ENCODE results near the gene PNPLA7. TPM values are rescaled to one million over a fixed set of nuclear protein-coding genes. Genes with fewer than 3 reads are reported as not detected.

Gene PNPLA7
- polyA plus RNA-seq, 2 donors = 2.3 to 3.9 TPM

DNA sequence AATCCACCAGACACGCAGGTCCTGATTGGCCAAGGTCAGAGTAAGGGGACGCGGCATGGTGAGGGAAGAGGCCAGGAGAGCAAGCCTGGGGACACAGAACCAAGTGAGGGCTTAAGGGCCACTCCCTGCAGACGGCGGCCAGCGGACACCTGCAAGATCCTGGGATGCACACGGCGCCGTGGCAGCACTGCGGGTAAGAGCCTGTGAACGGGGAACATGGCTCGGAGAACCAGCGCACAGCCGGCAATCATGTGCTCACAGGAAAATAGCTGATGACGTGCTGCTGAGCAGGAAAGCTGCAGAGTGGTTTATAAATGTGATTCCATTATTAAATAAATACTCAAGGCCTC, 64.1 kb downstream of the PNPLA7 start:
- no peaks in the 10 kb centered on the region for H3K27me3 ChIP-seq (ENCODE audit: control insufficient read depth in 1 of 2, insufficient read depth in 2 of 2, low read length in 2 of 2)
- no peaks in the 10 kb centered on the region for H3K4me1 ChIP-seq (ENCODE audit: control insufficient read depth in 2 of 2, insufficient read depth in 2 of 2, low read length in 1 of 2)
- H3K27ac ChIP-seq (ENCODE audit: low read depth in 2 of 2, low read length in 1 of 2) = no peak overlapping the region
- no peaks in the 10 kb centered on the region for H3K36me3 ChIP-seq (ENCODE audit: control insufficient read depth in 2 of 2, insufficient read depth in 2 of 2, low read length in 1 of 2)
- H3K9me3 ChIP-seq (ENCODE audit: control insufficient read depth in 2 of 2, insufficient read depth in 1 of 2, low read depth in 1 of 2, low read length in 1 of 2) = no peaks in the 10 kb centered on the region
- H3K4me3 ChIP-seq (ENCODE audit: low read depth in 1 of 2, low read length in 2 of 2) = no peak overlapping the region
- 89 to 91% methylated on average over 15 of the region's 15 CpGs for WGBS, 2 donors

DNA sequence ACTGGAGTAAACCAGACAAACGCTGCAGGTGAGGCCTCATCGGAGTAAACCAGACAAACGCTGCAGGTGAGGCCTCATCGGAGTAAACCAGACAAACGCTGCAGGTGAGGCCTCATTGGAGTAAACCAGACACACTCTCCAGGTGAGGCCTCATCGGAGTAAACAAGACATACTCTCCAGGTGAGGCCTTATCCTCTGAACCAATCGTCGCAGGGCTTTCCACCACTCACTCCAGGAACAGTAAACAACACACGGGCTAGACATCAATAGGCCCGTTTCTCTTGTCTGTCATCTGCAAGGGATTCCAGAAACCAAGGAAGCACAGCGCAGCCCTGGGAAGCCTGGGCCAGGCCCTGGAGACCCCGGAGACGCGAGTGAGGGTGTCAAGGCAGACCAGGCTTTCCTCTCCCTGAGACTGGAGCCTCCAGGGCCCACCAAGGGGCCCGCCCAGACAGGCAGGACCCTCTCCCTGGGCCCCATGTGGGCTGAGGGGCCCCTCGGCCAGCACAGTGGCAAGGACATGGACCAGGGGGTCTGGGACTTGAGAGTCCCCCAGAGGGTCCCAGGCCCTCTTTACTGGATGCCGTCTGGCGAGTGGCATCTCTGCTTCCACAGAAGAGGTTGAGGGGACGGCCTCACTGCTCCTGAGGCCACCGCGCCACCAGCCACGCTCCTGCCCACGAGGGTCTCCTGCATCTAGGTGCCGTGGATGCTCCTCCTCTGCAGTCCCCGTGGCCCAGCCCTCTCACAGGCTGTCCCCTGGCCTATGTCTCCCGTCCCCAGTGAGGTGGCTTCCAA, 64.7 kb downstream of the PNPLA7 start:
- 88 to 90% methylated on average over 26 of the region's 26 CpGs for WGBS, 2 donors
- no peaks in the 10 kb centered on the region for H3K4me1 ChIP-seq (ENCODE audit: control insufficient read depth in 2 of 2, insufficient read depth in 2 of 2, low read length in 1 of 2)

DNA sequence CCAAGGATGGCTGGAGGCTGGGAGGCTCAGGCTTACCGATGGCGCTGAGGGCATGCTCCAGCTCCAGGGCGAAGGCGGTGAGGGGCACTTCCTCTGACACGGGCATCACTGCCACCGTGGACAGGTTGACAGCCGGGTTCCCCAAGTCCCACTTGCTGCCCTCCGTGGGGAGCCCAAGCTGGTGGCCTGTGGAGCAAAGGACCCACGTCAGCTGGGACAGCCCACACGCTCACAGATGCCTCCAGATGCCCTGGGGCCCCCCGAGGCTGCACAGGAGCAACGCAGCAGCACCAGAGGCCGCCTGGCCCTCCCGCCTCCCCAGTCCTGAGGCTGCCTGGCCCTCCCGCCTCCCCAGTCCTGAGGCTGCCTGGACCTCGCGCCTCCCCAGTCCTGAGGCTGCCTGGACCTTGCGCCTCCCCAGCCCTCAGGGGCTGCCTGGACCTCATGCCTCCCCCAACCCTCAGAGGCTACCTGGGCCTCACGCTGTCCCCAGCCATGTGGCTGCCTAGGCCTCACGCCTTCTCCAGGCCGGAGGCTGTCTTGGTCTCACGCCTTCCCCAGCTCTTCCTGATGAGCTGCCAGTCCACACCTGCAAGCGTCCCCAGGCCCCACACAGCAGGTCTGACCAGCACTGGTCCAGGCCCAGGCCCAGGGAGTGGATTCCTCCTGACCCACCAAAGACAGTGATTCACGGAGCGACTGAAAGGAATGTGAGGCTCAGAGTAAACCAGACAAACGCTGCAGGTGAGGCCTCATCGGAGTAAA, 65.5 kb downstream of the PNPLA7 start:
- Histone ChIP-seq H3K36me3 (ENCODE audit: control insufficient read depth in 2 of 2, insufficient read depth in 2 of 2, low read length in 1 of 2) (no peaks in the 10 kb centered on the region), H3K4me3 (ENCODE audit: low read depth in 1 of 2, low read length in 2 of 2) (no peak overlapping the region), H3K4me1 (ENCODE audit: control insufficient read depth in 2 of 2, insufficient read depth in 2 of 2, low read length in 1 of 2) (no peaks in the 10 kb centered on the region), H3K27ac (ENCODE audit: low read depth in 2 of 2, low read length in 1 of 2) (no peak overlapping the region), H3K27me3 (ENCODE audit: control insufficient read depth in 1 of 2, insufficient read depth in 2 of 2, low read length in 2 of 2) (no peaks in the 10 kb centered on the region), H3K9me3 (ENCODE audit: control insufficient read depth in 2 of 2, insufficient read depth in 1 of 2, low read depth in 1 of 2, low read length in 1 of 2) (no peaks in the 10 kb centered on the region)
- WGBS, 2 donors = 90 to 94% methylated on average over 27 of the region's 27 CpGs

More for the DNA sequence above, 64.7 kb downstream of the PNPLA7 start:
- H3K4me3 ChIP-seq (ENCODE audit: low read depth in 1 of 2, low read length in 2 of 2) = no peak overlapping the region
- H3K27ac ChIP-seq (ENCODE audit: low read depth in 2 of 2, low read length in 1 of 2) = no peak overlapping the region
- no peaks in the 10 kb centered on the region for H3K36me3 ChIP-seq (ENCODE audit: control insufficient read depth in 2 of 2, insufficient read depth in 2 of 2, low read length in 1 of 2)
- no peaks in the 10 kb centered on the region for H3K9me3 ChIP-seq (ENCODE audit: control insufficient read depth in 2 of 2, insufficient read depth in 1 of 2, low read depth in 1 of 2, low read length in 1 of 2)
- no peaks in the 10 kb centered on the region for H3K27me3 ChIP-seq (ENCODE audit: control insufficient read depth in 1 of 2, insufficient read depth in 2 of 2, low read length in 2 of 2)

DNA sequence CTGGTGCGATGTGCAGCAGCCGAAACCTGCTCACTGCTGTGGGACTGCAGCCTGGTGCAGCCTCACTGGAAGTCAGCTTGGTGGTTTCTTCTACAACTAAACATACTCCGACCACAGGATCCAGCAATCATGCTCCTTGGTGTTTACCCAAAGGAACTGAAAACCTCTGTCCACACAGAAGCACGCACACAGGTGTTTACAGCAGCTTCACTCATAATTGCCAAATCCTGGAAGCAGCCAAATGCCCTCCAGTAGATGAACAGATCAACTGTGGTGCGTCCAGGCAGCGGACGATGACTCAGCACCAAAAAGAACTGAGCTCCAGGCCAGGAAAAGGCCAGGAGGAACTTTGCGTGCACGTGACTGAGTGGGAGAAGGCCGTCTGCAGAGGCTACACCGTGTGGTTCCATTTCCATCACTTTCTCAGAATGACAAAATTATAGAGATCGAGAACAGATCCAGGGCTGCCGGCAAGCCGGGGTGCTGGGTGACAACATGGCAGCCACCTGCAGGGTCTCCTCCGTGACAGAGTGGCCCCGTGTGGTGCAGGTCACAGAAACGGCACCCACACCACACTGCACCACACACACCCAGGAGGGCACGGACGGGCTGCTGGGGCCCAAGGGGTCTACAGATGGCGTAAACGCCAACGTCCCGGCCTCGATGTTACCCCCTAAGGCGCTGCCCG, 68.0 kb downstream of the PNPLA7 start:
- Histone ChIP-seq H3K27ac (ENCODE audit: low read depth in 2 of 2, low read length in 1 of 2) (peak overlapping the region in 1 of 2 donors; percentile 25), H3K4me1 (ENCODE audit: control insufficient read depth in 2 of 2, insufficient read depth in 2 of 2, low read length in 1 of 2) (no peaks in the 10 kb centered on the region), H3K9me3 (ENCODE audit: control insufficient read depth in 2 of 2, insufficient read depth in 1 of 2, low read depth in 1 of 2, low read length in 1 of 2) (no peaks in the 10 kb centered on the region), H3K36me3 (ENCODE audit: control insufficient read depth in 2 of 2, insufficient read depth in 2 of 2, low read length in 1 of 2) (no peaks in the 10 kb centered on the region), H3K27me3 (ENCODE audit: control insufficient read depth in 1 of 2, insufficient read depth in 2 of 2, low read length in 2 of 2) (no peaks in the 10 kb centered on the region), H3K4me3 (ENCODE audit: low read depth in 1 of 2, low read length in 2 of 2) (no peak overlapping the region)
- WGBS, 2 donors = 60 to 65% methylated on average over 26 of the region's 26 CpGs

DNA sequence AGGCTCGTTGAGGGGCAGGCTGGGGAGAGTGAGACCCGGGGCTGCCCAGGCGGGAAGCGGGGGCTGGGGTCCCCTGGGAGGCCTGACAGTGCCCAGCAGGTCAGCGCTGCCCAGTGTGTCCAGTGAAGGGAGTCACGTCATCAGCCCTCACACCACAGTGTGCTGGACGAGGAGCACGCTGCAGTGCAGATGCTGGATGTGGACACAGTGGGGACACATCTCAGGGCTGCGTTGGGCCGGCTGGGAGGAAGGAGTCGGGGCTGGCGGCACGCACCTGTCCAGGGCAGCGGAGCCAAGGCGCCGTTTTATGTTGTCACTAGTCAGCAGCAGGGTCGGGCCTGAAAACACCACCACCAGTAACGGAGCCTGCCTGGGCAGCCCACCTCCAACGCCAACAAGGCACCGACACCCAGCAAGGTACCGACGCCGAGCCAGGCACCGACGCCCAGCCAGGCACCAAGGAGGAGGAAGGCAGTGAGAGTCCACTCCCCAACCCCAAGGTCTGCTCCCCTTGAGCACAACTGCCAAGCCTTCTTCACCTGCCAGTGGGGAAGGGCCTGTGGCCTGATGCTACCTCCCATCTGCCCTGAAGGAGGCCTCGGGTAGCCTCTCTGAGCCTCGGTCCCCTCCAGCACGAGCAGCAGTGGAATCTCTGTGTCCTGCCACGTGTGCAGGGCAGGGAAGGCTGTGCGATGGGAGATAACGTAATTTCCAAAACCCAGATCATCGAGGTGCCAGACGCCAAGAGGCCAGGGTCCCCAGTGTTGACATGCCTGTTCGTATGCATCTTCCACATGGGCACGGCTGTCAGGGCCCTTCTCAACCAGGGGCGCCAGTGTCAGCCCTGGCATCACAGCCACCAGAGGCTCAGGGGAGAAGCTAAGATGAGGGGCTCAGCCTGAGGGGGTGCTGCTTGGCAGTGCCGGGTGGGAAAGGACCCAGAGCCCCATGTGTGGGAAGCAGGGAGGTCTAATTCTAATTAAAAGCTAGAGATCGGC, 69.2 kb downstream of the PNPLA7 start:
- 91 to 93% methylated on average over 37 to 38 of the region's 38 CpGs for WGBS, 2 donors
- Histone ChIP-seq H3K27ac (ENCODE audit: low read depth in 2 of 2, low read length in 1 of 2) (no peak overlapping the region), H3K27me3 (ENCODE audit: control insufficient read depth in 1 of 2, insufficient read depth in 2 of 2, low read length in 2 of 2) (no peaks in the 10 kb centered on the region), H3K36me3 (ENCODE audit: control insufficient read depth in 2 of 2, insufficient read depth in 2 of 2, low read length in 1 of 2) (no peaks in the 10 kb centered on the region), H3K4me3 (ENCODE audit: low read depth in 1 of 2, low read length in 2 of 2) (no peak overlapping the region), H3K9me3 (ENCODE audit: control insufficient read depth in 2 of 2, insufficient read depth in 1 of 2, low read depth in 1 of 2, low read length in 1 of 2) (peaks cover 0 to 2% of the 10 kb centered on the region in 2 donors), H3K4me1 (ENCODE audit: control insufficient read depth in 2 of 2, insufficient read depth in 2 of 2, low read length in 1 of 2) (no peaks in the 10 kb centered on the region)

DNA sequence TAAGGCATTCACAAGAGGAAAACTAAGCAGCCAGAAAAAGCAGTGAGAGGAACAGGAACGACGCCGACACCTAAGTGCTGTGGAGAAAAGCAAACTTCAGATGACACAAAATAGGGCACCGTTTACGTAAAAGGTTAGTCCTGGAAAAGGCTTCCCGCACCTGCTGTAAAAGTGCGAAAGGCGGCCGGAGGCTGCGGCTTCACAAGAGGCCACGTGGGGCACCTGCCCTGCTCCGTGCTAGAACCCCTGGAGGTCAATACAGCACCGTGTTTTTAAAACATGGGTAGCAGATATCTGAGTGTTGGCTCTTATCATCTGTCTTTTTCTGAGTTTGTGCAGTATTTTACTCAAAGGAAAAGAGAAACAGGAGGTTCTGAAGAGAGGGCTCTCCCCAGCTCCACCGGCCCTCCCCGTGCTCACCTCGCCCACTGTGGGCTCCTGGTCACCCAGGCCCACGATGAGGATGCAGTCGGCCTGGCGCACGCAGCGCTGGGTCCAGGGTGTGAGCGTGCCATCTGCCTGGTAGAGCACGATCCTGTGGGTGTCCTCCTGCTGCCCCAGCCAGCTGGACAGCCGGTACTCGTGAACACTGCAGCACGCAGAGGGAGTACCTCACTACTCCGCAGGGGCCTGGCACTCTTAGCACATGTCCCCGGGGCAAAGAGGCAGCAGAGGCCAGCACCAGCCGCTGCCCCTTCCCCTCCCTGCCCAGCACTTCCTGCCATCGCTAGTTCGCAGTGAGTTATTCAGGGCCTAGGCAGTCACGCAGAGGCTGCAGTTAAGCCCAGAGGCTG, 70.1 kb downstream of the PNPLA7 start:
- Histone ChIP-seq H3K4me3 (ENCODE audit: low read depth in 1 of 2, low read length in 2 of 2) (no peak overlapping the region), H3K27me3 (ENCODE audit: control insufficient read depth in 1 of 2, insufficient read depth in 2 of 2, low read length in 2 of 2) (no peaks in the 10 kb centered on the region), H3K4me1 (ENCODE audit: control insufficient read depth in 2 of 2, insufficient read depth in 2 of 2, low read length in 1 of 2) (no peaks in the 10 kb centered on the region), H3K36me3 (ENCODE audit: control insufficient read depth in 2 of 2, insufficient read depth in 2 of 2, low read length in 1 of 2) (no peaks in the 10 kb centered on the region), H3K9me3 (ENCODE audit: control insufficient read depth in 2 of 2, insufficient read depth in 1 of 2, low read depth in 1 of 2, low read length in 1 of 2) (peaks cover 0 to 2% of the 10 kb centered on the region in 2 donors), H3K27ac (ENCODE audit: low read depth in 2 of 2, low read length in 1 of 2) (no peak overlapping the region)
- 89% methylated on average over 31 to 32 of the region's 32 CpGs for WGBS, 2 donors

DNA sequence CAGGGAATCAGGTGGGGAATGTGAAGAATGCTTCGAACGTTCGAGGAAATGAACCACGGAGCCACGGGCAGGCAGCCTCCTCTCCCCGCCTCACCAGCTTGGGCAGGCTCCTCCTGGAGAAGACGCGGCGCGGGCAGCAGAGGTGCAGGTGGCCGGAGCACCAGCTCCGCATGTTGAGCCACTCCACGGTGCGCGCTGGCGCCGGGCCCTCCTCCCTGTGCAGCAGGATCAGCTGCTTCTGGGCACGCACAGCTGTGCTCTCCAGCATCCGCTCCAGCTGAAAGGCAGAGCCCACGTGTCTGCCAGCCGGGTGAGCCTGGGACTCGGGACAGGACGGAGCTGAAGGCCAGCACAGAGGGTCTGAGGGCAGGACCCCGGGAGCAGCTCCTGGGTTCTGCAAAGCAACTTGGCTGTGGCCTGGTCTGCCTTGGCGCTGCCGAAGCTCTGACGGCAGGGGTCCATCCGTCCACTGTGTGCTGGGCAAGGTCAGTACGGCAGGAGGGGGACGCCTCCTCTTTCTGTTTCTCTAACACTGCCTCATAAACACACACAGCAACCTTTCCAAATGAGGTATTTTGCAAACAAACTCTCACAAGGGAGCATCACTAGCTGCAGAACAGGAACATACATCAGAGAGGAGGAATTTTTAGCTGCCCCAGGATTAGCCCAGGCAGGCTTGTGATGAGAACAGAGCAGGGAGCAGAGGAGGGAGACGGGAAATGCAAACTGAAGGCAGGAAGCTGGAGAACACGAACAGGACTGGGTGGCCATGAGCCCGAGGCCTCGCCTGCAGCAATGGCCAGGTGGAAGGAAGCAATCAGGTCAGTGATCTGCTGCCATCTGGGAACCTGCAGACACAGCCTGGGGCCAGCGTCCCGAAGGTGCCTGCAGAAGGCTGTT, 71.0 kb downstream of the PNPLA7 start:
- H3K4me1 ChIP-seq (ENCODE audit: control insufficient read depth in 2 of 2, insufficient read depth in 2 of 2, low read length in 1 of 2) = no peaks in the 10 kb centered on the region
- no peak overlapping the region for H3K4me3 ChIP-seq (ENCODE audit: low read depth in 1 of 2, low read length in 2 of 2)
- no peak overlapping the region for H3K27ac ChIP-seq (ENCODE audit: low read depth in 2 of 2, low read length in 1 of 2)
- 57 to 78% methylated on average over 35 to 36 of the region's 36 CpGs for WGBS, 2 donors
- no peaks in the 10 kb centered on the region for H3K36me3 ChIP-seq (ENCODE audit: control insufficient read depth in 2 of 2, insufficient read depth in 2 of 2, low read length in 1 of 2)
- no peaks in the 10 kb centered on the region for H3K27me3 ChIP-seq (ENCODE audit: control insufficient read depth in 1 of 2, insufficient read depth in 2 of 2, low read length in 2 of 2)
- H3K9me3 ChIP-seq (ENCODE audit: control insufficient read depth in 2 of 2, insufficient read depth in 1 of 2, low read depth in 1 of 2, low read length in 1 of 2) = peaks cover 0 to 2% of the 10 kb centered on the region in 2 donors

DNA sequence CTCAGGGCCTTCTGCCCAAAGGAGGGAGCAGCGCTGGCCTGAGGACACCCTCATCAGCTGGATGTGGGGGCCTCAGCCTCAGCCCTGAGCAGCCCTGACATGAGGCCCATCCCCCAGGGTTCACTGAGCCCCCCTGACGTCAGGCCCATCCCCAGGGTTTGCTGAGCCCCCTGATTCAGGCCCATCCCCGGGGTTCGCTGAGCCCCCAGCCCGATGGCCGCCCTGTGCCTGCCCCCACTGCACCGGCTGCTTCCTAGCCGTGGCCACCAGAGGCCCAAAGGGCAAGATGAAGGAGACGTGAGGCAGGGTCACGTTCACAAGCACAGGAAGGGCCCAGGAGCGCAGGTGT, 71.6 kb downstream of the PNPLA7 start:
- no peak overlapping the region for H3K27ac ChIP-seq (ENCODE audit: low read depth in 2 of 2, low read length in 1 of 2)
- no peaks in the 10 kb centered on the region for H3K36me3 ChIP-seq (ENCODE audit: control insufficient read depth in 2 of 2, insufficient read depth in 2 of 2, low read length in 1 of 2)
- no peaks in the 10 kb centered on the region for H3K27me3 ChIP-seq (ENCODE audit: control insufficient read depth in 1 of 2, insufficient read depth in 2 of 2, low read length in 2 of 2)
- peaks cover 0 to 2% of the 10 kb centered on the region in 2 donors for H3K9me3 ChIP-seq (ENCODE audit: control insufficient read depth in 2 of 2, insufficient read depth in 1 of 2, low read depth in 1 of 2, low read length in 1 of 2)
- H3K4me1 ChIP-seq (ENCODE audit: control insufficient read depth in 2 of 2, insufficient read depth in 2 of 2, low read length in 1 of 2) = no peaks in the 10 kb centered on the region
- H3K4me3 ChIP-seq (ENCODE audit: low read depth in 1 of 2, low read length in 2 of 2) = no peak overlapping the region
- WGBS, 2 donors = 77 to 81% methylated on average over 11 of the region's 11 CpGs
